Hepatocyte (in vitro differentiated cells): Measurements from ENCODE around the gene SLC9B2.

ENCODE experiments used
- EZH2 ChIP-seq: fragments of 200-600 bp; sonication (generic); IDR thresholded peaks from 2 replicates; pipeline ENCODE4 v1.6.1; 2016; ENCODE audit warnings: antibody characterized with exemption, mild to moderate bottlenecking, borderline replicate concordance
- EZH2phosphoT487 ChIP-seq: fragments of 200-600 bp; sonication (generic); IDR thresholded peaks from one replicate; pipeline ENCODE4 v1.6.1; 2018; ENCODE audit warnings: antibody characterized with exemption, mild to moderate bottlenecking, low read depth, moderate library complexity; ENCODE audit not compliant: unreplicated experiment, severe bottlenecking
- TF ChIP-seq, protein P1 (sequence below): fragments of 200-600 bp; sonication (generic); IDR thresholded peaks from 2 replicates; pipeline ENCODE4 v1.5.1; 2016; ENCODE audit warnings: antibody characterized with exemption, mild to moderate bottlenecking; ENCODE audit not compliant: poor library complexity

DNA sequence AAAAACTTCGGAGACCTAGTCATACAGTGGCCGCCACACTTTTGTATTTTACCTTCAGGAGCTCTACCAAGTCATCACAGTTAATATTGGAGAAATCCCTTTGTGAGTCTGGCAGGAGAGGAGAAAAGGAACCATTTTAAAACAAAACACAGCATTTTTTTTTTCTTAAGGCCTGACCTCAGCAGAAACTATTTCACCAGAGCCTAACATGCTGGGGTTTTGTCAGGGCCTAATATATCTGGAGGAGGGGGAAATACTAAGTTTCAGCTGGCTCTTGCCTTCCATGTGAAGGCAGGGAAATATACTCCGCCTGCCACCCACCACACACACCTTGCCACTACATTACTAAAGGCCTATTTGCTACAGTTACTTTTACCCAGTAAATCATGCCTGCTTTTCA is 49.6 kb upstream of the SLC9B2 start:
- TF ChIP-seq, protein P1, sequence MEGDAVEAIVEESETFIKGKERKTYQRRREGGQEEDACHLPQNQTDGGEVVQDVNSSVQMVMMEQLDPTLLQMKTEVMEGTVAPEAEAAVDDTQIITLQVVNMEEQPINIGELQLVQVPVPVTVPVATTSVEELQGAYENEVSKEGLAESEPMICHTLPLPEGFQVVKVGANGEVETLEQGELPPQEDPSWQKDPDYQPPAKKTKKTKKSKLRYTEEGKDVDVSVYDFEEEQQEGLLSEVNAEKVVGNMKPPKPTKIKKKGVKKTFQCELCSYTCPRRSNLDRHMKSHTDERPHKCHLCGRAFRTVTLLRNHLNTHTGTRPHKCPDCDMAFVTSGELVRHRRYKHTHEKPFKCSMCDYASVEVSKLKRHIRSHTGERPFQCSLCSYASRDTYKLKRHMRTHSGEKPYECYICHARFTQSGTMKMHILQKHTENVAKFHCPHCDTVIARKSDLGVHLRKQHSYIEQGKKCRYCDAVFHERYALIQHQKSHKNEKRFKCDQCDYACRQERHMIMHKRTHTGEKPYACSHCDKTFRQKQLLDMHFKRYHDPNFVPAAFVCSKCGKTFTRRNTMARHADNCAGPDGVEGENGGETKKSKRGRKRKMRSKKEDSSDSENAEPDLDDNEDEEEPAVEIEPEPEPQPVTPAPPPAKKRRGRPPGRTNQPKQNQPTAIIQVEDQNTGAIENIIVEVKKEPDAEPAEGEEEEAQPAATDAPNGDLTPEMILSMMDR = no peak
- TF ChIP-seq EZH2phosphoT487 (no peak), EZH2 (no peak)
